Astrocyte (in vitro differentiated cells and primary cell): ENCODE results near the gene ADAM8.

Experiments
- CTCF ChIP-seq: IDR thresholded peaks from 2 replicates; pipeline ENCODE4 v1.5.1; 2011; ENCODE audit warnings: low read depth, mild to moderate bottlenecking, inconsistent platforms, low read length, moderate library complexity; ENCODE audit not compliant: insufficient read depth
- EZH2 ChIP-seq: IDR thresholded peaks from 2 replicates; pipeline ENCODE4 v1.6.1; 2012; ENCODE audit warnings: mild to moderate bottlenecking, low read length, inconsistent platforms; ENCODE audit not compliant: insufficient read depth

- no peak for TF ChIP-seq CTCF
- no peak for TF ChIP-seq EZH2
These were observed 30.4 kb downstream of the ADAM8 start for GRCh38 chr10:133246236-133246626.
